A673 (cell line): ENCODE data around the gene MGAT4A.

ENCODE experiments used
- CTCF ChIP-seq: fragments of 300-800, 200-600 bp; sonication (generic); conservative IDR thresholded peaks from 2 replicates; pipeline ENCODE4 v1.5.1; 2017; ENCODE audit warnings: low read depth, mild to moderate bottlenecking, antibody characterized with exemption, low read length, moderate library complexity, mixed read lengths
- EZH2 ChIP-seq: fragments of 200-600 bp; sonication (generic); IDR thresholded peaks from 2 replicates; pipeline ENCODE4 v1.6.1; 2017; ENCODE audit warnings: borderline replicate concordance, low read depth, mild to moderate bottlenecking, mixed read lengths, antibody characterized with exemption, low read length; ENCODE audit not compliant: poor library complexity, severe bottlenecking

- TF ChIP-seq CTCF: no peak
- TF ChIP-seq EZH2: no peak
Measured at GRCh38 chr2:98648451-98648850, 82.5 kb downstream of the MGAT4A start.
